ENCODE data around the gene CCDC178.

GRCh38 chr18:33135951-33136660, 304.4 kb downstream of the CCDC178 start:
- TF ChIP-seq, protein P1, sequence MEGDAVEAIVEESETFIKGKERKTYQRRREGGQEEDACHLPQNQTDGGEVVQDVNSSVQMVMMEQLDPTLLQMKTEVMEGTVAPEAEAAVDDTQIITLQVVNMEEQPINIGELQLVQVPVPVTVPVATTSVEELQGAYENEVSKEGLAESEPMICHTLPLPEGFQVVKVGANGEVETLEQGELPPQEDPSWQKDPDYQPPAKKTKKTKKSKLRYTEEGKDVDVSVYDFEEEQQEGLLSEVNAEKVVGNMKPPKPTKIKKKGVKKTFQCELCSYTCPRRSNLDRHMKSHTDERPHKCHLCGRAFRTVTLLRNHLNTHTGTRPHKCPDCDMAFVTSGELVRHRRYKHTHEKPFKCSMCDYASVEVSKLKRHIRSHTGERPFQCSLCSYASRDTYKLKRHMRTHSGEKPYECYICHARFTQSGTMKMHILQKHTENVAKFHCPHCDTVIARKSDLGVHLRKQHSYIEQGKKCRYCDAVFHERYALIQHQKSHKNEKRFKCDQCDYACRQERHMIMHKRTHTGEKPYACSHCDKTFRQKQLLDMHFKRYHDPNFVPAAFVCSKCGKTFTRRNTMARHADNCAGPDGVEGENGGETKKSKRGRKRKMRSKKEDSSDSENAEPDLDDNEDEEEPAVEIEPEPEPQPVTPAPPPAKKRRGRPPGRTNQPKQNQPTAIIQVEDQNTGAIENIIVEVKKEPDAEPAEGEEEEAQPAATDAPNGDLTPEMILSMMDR (conservative IDR thresholded peaks at IDR 0.05) = no peak
- TF ChIP-seq ZFX (IDR thresholded peaks at IDR 0.05) = no peak
